ENCODE measurements around the gene TIMM29. TPM values are rescaled to one million over a fixed set of nuclear protein-coding genes. Genes with fewer than 3 reads are reported as not detected.

The TIMM29 gene
- total and polyA plus RNA-seq, 4 donors = 24.3 to 37.6 (median 26.8) TPM

- H3K27me3 ChIP-seq (ENCODE audit: control insufficient read depth, insufficient read depth, low read length) = no peaks in the 10 kb centered on the region
- H3K4me3 ChIP-seq (ENCODE audit: low read depth, low read length) = peak overlapping the region; percentile 94
- no peaks in the 10 kb centered on the region for H3K9me3 ChIP-seq (ENCODE audit: control insufficient read depth, insufficient read depth, low read length)
- H3K4me1 ChIP-seq (ENCODE audit: control insufficient read depth, insufficient read depth, low read length) = peaks cover 34% of the 10 kb centered on the region
- H3K36me3 ChIP-seq (ENCODE audit: control insufficient read depth, insufficient read depth, low read length) = peaks cover 6% of the 10 kb centered on the region
- under 1% methylated on average over 88 of the region's 92 CpGs for WGBS (ENCODE audit: insufficient coverage)
- H3K27ac ChIP-seq (ENCODE audit: low read depth, low read length) = peak overlapping the region; percentile 90
- peak in 2 of 6 donors; percentile 57 to 63 for DNase-seq (ENCODE audit: low read depth in 4 of 6, low spot score in 6 of 6)
Observed at GRCh38 chr19:10961073-10961860, 32.7 kb downstream of the TIMM29 start.

GRCh38 chr19:10962863-10963262 is 34.3 kb downstream of the TIMM29 start:
- no peak for DNase-seq (ENCODE audit: low read depth in 4 of 6, low spot score in 6 of 6)
- H3K27ac ChIP-seq (ENCODE audit: low read depth, low read length) = no peak overlapping the region
- peaks cover 10% of the 10 kb centered on the region for H3K36me3 ChIP-seq (ENCODE audit: control insufficient read depth, insufficient read depth, low read length)
- no peaks in the 10 kb centered on the region for H3K27me3 ChIP-seq (ENCODE audit: control insufficient read depth, insufficient read depth, low read length)
- 79% methylated on average over 6 of the region's 10 CpGs for WGBS (ENCODE audit: insufficient coverage)
- peaks cover 40% of the 10 kb centered on the region for H3K4me1 ChIP-seq (ENCODE audit: control insufficient read depth, insufficient read depth, low read length)
- H3K4me3 ChIP-seq (ENCODE audit: low read depth, low read length) = no peak overlapping the region
- no peaks in the 10 kb centered on the region for H3K9me3 ChIP-seq (ENCODE audit: control insufficient read depth, insufficient read depth, low read length)

- no peak overlapping the region for H3K27ac ChIP-seq (ENCODE audit: low read depth, low read length)
- no peak for DNase-seq (ENCODE audit: low read depth in 4 of 6, low spot score in 6 of 6)
- no peaks in the 10 kb centered on the region for H3K9me3 ChIP-seq (ENCODE audit: control insufficient read depth, insufficient read depth, low read length)
- WGBS (ENCODE audit: insufficient coverage) = 61% methylated on average over 2 of the region's 4 CpGs
- H3K4me1 ChIP-seq (ENCODE audit: control insufficient read depth, insufficient read depth, low read length) = peaks cover 46% of the 10 kb centered on the region
- no peak overlapping the region for H3K4me3 ChIP-seq (ENCODE audit: low read depth, low read length)
- peaks cover 14% of the 10 kb centered on the region for H3K36me3 ChIP-seq (ENCODE audit: control insufficient read depth, insufficient read depth, low read length)
- H3K27me3 ChIP-seq (ENCODE audit: control insufficient read depth, insufficient read depth, low read length) = no peaks in the 10 kb centered on the region
Observed at GRCh38 chr19:10963865-10964264, 35.3 kb downstream of the TIMM29 start.

- peak in 1 of 6 donors; percentile 36 for DNase-seq (ENCODE audit: low read depth in 4 of 6, low spot score in 6 of 6)
- Histone ChIP-seq H3K9me3 (ENCODE audit: control insufficient read depth, insufficient read depth, low read length) (no peaks in the 10 kb centered on the region), H3K27ac (ENCODE audit: low read depth, low read length) (no peak overlapping the region), H3K4me1 (ENCODE audit: control insufficient read depth, insufficient read depth, low read length) (peaks cover 46% of the 10 kb centered on the region), H3K4me3 (ENCODE audit: low read depth, low read length) (no peak overlapping the region), H3K36me3 (ENCODE audit: control insufficient read depth, insufficient read depth, low read length) (peaks cover 14% of the 10 kb centered on the region), H3K27me3 (ENCODE audit: control insufficient read depth, insufficient read depth, low read length) (no peaks in the 10 kb centered on the region)
- 61% methylated on average over 3 of the region's 4 CpGs for WGBS (ENCODE audit: insufficient coverage)
Observed at GRCh38 chr19:10964903-10965302, 36.3 kb downstream of the TIMM29 start.

- Histone ChIP-seq H3K27ac (ENCODE audit: low read depth, low read length) (no peak overlapping the region), H3K4me1 (ENCODE audit: control insufficient read depth, insufficient read depth, low read length) (peaks cover 42% of the 10 kb centered on the region), H3K9me3 (ENCODE audit: control insufficient read depth, insufficient read depth, low read length) (no peaks in the 10 kb centered on the region), H3K27me3 (ENCODE audit: control insufficient read depth, insufficient read depth, low read length) (no peaks in the 10 kb centered on the region), H3K36me3 (ENCODE audit: control insufficient read depth, insufficient read depth, low read length) (peaks cover 14% of the 10 kb centered on the region), H3K4me3 (ENCODE audit: low read depth, low read length) (no peak overlapping the region)
- DNase-seq (ENCODE audit: low read depth in 4 of 6, low spot score in 6 of 6) = no peak
- WGBS (ENCODE audit: insufficient coverage) = no CpG with 5 or more reads among the region's 6 CpGs
Observed at GRCh38 chr19:10965398-10965797, 36.8 kb downstream of the TIMM29 start.

GRCh38 chr19:10966809-10967208 is 38.2 kb downstream of the TIMM29 start:
- H3K27ac ChIP-seq (ENCODE audit: low read depth, low read length) = no peak overlapping the region
- no peaks in the 10 kb centered on the region for H3K27me3 ChIP-seq (ENCODE audit: control insufficient read depth, insufficient read depth, low read length)
- H3K9me3 ChIP-seq (ENCODE audit: control insufficient read depth, insufficient read depth, low read length) = no peaks in the 10 kb centered on the region
- 82% methylated on average over 7 of the region's 8 CpGs for WGBS (ENCODE audit: insufficient coverage)
- peaks cover 42% of the 10 kb centered on the region for H3K4me1 ChIP-seq (ENCODE audit: control insufficient read depth, insufficient read depth, low read length)
- no peak for DNase-seq (ENCODE audit: low read depth in 4 of 6, low spot score in 6 of 6)
- peaks cover 14% of the 10 kb centered on the region for H3K36me3 ChIP-seq (ENCODE audit: control insufficient read depth, insufficient read depth, low read length)
- no peak overlapping the region for H3K4me3 ChIP-seq (ENCODE audit: low read depth, low read length)

GRCh38 chr19:10968527-10969135 is 40.0 kb downstream of the TIMM29 start:
- Histone ChIP-seq H3K27me3 (ENCODE audit: control insufficient read depth, insufficient read depth, low read length) (no peaks in the 10 kb centered on the region), H3K36me3 (ENCODE audit: control insufficient read depth, insufficient read depth, low read length) (peaks cover 14% of the 10 kb centered on the region), H3K4me1 (ENCODE audit: control insufficient read depth, insufficient read depth, low read length) (peaks cover 27% of the 10 kb centered on the region), H3K27ac (ENCODE audit: low read depth, low read length) (no peak overlapping the region), H3K9me3 (ENCODE audit: control insufficient read depth, insufficient read depth, low read length) (no peaks in the 10 kb centered on the region), H3K4me3 (ENCODE audit: low read depth, low read length) (no peak overlapping the region)
- 67% methylated on average over 7 of the region's 10 CpGs for WGBS (ENCODE audit: insufficient coverage)
- DNase-seq (ENCODE audit: low read depth in 4 of 6, low spot score in 6 of 6) = no peak

GRCh38 chr19:10971107-10971726 is 42.6 kb downstream of the TIMM29 start:
- Histone ChIP-seq H3K27ac (ENCODE audit: low read depth, low read length) (no peak overlapping the region), H3K4me3 (ENCODE audit: low read depth, low read length) (no peak overlapping the region), H3K27me3 (ENCODE audit: control insufficient read depth, insufficient read depth, low read length) (no peaks in the 10 kb centered on the region), H3K4me1 (ENCODE audit: control insufficient read depth, insufficient read depth, low read length) (peaks cover 29% of the 10 kb centered on the region), H3K36me3 (ENCODE audit: control insufficient read depth, insufficient read depth, low read length) (peaks cover 11% of the 10 kb centered on the region), H3K9me3 (ENCODE audit: control insufficient read depth, insufficient read depth, low read length) (no peaks in the 10 kb centered on the region)
- 79% methylated on average over 7 of the region's 8 CpGs for WGBS (ENCODE audit: insufficient coverage)
- DNase-seq (ENCODE audit: low read depth in 4 of 6, low spot score in 6 of 6) = no peak

- H3K4me1 ChIP-seq (ENCODE audit: control insufficient read depth, insufficient read depth, low read length) = peaks cover 24% of the 10 kb centered on the region
- H3K4me3 ChIP-seq (ENCODE audit: low read depth, low read length) = no peak overlapping the region
- no peaks in the 10 kb centered on the region for H3K27me3 ChIP-seq (ENCODE audit: control insufficient read depth, insufficient read depth, low read length)
- H3K9me3 ChIP-seq (ENCODE audit: control insufficient read depth, insufficient read depth, low read length) = no peaks in the 10 kb centered on the region
- 69% methylated on average over 13 of the region's 19 CpGs for WGBS (ENCODE audit: insufficient coverage)
- peak overlapping the region; percentile 63 for H3K27ac ChIP-seq (ENCODE audit: low read depth, low read length)
- H3K36me3 ChIP-seq (ENCODE audit: control insufficient read depth, insufficient read depth, low read length) = peaks cover 4% of the 10 kb centered on the region
- DNase-seq (ENCODE audit: low read depth in 4 of 6, low spot score in 6 of 6) = peak in 1 of 6 donors; percentile 67
Observed at GRCh38 chr19:10975374-10976130, 46.9 kb downstream of the TIMM29 start.

Data from spinal cord (tissue), 10 donors.